HTERT RPE-1 (cell line): ENCODE results near the gene GPATCH4.
"Not testable (repeated sequence)": the region's sequence is repeated elsewhere in the genome, so short reads cannot be mapped to it uniquely, and the experiment has no call there.

Experiments
- in situ Hi-C: fragments of 300-500 bp; cut with MboI; formaldehyde crosslinking; loops from 4 replicates; pipeline ENCODE4 v1.14.3; 2020; ENCODE audit warnings: low sequenced_read_pairs

Gene GPATCH4

GRCh38 chr1:156581661-156582387, 19.5 kb downstream of the GPATCH4 start:
- in situ Hi-C loops, result no loop called here

- in situ Hi-C loops, result no loop called here
Measured at GRCh38 chr1:156579472-156579871, 21.8 kb downstream of the GPATCH4 start, which contains the start of gene TTC24. TTC24 (plus strand) TSS chr1:156579723; CDS start chr1:156581365, 1,642 bp downstream.

DNA sequence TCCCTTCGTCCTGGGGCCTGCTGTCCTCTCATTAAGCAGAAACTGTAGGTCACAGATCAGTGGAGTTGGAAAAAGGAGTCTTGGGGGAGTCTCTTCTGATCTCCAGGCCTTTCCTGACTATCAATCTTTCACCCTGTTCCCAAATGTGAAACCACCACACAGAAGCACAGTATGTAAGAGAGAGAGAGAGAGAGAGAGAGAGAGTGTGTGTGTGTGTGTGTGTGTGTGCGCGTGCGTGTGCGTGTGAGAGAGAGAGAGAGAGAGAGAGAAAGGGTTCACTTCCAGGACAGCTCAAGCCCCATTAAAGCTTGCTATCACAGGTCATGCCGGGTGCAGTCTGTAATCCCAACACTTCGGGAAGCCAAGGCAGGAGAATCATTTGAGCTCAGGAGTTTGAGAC, 23.2 kb downstream of the GPATCH4 start:
- in situ Hi-C loops, result no loop called here

GRCh38 chr1:156577550-156577949, 23.7 kb downstream of the GPATCH4 start:
- in situ Hi-C loops, result no loop called here

- in situ Hi-C loops, result no loop called here
Measured at GRCh38 chr1:156574039-156574633, 27.1 kb downstream of the GPATCH4 start.

- in situ Hi-C loops, result no loop called here
Measured at GRCh38 chr1:156572663-156573018, 28.6 kb downstream of the GPATCH4 start.

GRCh38 chr1:156571919-156572662, 29.2 kb downstream of the GPATCH4 start, which contains the start of gene IQGAP3:
IQGAP3 (minus strand) TSS chr1:156572565; CDS start chr1:156572529, 36 bp downstream.
- in situ Hi-C loops, result no loop called here

- in situ Hi-C loops, result no loop called here
Measured at GRCh38 chr1:156571261-156571852, 29.9 kb downstream of the GPATCH4 start.

GRCh38 chr1:156566436-156566835, 34.8 kb downstream of the GPATCH4 start:
- in situ Hi-C loops, result no loop called here

DNA sequence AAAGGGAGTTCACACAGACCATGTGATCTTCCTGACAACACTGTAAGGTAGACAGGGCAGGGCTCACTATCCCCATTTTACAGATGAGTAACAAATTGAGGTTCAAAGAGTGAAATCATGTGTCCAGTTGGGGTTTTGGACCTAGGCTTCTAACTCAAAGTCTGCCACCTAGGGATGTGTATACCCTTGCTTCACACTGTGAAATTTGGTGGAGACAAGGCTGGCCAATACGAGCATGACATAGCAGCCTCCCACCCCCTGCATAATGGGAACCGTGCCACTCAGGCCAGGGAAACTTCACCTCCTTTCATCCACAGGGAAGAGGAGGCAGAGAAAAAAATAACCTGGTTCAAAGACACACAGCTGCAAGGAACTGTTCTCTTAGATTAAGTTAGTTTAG, 35.8 kb downstream of the GPATCH4 start:
- in situ Hi-C loops, result no loop called here

DNA sequence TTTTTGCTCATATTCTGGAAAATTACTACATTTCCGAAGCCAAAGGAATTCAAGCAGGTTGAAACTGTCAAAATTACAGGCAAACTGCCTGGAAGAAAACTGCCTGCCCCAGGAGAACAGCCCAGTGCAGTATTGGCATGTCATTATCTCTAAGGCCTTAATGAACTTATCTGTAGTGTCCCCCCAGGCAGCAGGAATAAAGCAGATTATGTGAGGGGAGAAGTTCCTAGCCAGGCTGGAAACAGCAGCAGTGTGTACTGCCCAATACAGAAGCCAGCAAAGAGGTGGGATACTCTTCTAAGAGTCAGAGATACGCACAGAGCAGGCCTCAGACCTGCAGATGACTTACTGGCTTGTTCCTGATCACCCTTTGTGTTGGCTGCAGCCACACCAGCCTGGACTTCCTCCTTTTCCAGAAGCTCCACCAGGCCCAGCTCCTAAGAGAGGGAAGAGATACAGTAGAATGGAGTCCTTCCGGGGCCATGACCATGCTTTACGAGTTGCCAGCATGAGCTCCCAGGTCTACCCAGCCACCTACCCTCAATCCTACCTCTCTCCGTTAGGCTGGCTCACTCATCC, 40.6 kb downstream of the GPATCH4 start:
- in situ Hi-C loops, result no loop called here

GRCh38 chr1:156559797-156560385, 41.4 kb downstream of the GPATCH4 start:
- in situ Hi-C loops, result no loop called here

DNA sequence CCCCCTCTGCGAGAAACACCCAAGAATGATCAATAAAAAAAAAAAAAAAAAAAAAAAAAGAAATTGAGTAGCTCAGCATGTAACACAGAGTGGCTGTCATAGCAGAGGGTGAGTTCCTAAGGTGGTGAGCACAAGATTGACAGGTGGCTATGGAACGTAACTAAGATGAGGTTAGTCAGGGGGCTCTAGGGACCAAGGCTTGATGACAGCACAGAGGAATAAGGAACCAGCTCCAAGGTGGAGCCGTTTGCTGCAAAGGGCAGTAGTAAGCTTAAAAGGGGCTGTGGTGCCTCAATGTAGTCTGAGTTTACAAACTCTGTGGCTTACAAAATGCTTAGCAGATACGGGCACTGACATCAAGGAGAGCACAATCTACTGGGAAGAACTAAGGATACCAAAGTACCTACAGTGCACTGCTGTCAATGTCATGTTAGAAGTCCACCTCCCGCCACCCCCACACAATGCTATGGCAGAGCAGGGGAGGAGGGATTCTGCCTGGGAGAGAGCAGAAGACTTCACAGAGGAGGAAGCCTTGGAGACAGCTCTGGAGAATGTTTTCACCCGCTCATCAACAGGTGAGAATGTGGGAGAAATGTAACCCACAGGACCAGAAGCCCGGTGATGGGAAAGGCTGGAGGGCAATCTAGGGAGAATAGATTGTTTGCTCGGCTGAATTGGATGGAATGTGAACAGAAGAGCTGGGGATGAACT, 42.0 kb downstream of the GPATCH4 start:
- in situ Hi-C loops, result no loop called here

- in situ Hi-C loops, result no loop called here
Measured at GRCh38 chr1:156556354-156556753, 44.9 kb downstream of the GPATCH4 start.

- in situ Hi-C loops, result no loop called here
Measured at GRCh38 chr1:156555715-156556114, 45.6 kb downstream of the GPATCH4 start.

GRCh38 chr1:156554971-156555370, 46.3 kb downstream of the GPATCH4 start:
- in situ Hi-C loops, result no loop called here

DNA sequence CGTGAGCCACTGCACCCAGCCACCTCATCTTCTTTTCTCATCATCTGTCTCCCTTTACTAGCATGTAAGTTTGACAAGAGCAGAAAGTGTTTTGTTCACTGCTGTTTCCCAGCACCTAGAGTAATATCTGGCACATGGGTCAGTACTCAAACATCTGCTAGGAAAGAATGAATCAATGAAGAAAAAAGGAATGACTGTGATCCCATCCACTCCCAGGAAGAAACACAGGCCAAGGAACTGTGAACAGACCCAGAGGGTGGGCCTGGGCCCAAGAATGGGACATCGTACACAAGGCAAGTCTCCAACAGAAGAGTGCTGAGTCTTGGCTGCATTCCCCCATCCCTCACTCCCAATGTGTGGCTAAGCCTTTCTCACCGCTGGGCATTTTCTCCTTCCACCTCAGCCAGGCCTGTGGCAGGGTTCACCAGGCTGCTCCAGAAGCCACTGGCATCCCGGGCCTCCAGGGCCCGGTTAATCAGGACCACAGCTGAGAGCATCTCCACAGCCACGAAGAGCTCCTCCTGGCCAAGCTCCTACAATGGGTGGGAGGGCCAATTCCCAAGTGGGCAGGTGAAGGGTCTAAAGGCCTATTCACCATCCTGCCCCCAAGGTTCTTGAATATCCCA, 47.3 kb downstream of the GPATCH4 start:
- in situ Hi-C loops, result no loop called here

DNA sequence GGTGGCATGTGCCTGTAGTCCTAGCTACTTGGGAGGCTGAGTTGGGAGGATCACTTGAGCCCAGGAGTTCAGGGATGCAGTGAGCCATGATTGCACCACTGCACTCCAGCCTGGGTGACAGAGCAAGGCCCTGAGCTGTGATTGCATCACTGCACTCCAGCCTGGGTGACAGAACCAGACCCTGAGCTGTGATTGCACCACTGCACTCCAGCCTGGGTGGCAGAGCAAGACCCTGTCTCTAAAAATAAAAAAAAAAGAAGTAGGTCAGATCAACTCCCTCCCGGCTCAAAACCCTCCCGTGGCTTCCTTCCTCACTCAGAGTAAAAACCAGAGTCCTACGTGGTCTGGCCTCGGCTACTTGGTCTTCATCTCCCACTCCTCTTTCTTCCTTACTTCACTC, 48.3 kb downstream of the GPATCH4 start:
- in situ Hi-C loops, result not testable (repeated sequence)

DNA sequence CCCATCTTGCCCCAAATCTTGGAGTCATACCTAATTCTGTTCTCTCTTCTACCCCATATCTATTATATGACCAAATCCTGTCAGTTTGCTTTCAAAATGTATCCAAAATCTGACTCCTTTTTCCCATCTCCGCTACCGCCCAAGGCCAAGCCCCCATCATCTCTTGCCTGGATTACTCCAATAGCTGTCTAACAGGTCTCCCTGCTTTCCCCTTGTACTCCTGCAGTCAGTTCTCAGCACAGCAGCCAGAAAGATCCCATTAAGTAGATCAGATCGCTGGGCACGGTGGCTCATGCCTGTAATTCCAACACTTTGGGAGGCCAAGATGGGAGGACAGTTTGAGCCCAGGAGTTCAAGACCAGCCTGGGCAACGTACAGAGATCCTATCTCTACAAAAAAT, 48.8 kb downstream of the GPATCH4 start:
- in situ Hi-C loops, result no loop called here

DNA sequence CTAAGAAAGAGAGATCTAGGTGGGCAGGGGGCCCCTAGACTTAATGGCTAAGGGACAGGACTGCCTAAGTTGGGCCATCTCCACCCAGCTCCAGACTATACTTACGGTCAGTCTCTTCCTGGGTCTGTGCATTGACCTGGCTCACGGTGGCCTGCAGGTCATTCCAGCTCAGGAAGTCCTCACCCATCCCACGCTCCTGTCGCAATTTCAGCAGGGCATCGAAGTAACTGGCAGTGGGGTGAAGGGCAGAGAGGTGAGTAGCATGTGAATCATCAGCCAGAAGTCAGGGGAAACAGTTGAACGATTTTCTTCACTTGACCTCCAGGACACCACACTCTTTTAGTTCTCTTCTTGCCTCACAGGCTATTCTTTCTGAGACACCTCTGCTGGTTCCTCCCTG, 49.4 kb downstream of the GPATCH4 start:
- in situ Hi-C loops, result no loop called here
